ENCODE data around the gene NUP35. TPM values are rescaled to one million over a fixed set of nuclear protein-coding genes. Genes with fewer than 3 reads are reported as not detected.

NUP35 gene
- total and polyA plus RNA-seq, 2 experiments from 2014 or later: 12.1 to 19.7 TPM

GRCh38 chr2:183123959-183124221 is 353 bp upstream of the NUP35 start:
- Histone ChIP-seq H3K4me1 (ENCODE audit: low read depth) (peaks cover 3% of the 10 kb centered on the region), H3K9me3 (ENCODE audit: low read depth) (no peaks in the 10 kb centered on the region), H3K27ac (peak overlapping the region; percentile 91), H3K27me3 (no peaks in the 10 kb centered on the region), H3K36me3 (no peaks in the 10 kb centered on the region), H3K4me3 (peak overlapping the region; percentile 63)
- DNase-seq (ENCODE audit: low read depth in 1 of 2, low spot score in 1 of 2): no peak
- TF ChIP-seq CTCF (IDR thresholded peaks at IDR 0.05; ENCODE audit: low read depth, low read length): no peak

- no peak for TF ChIP-seq CTCF (IDR thresholded peaks at IDR 0.05; ENCODE audit: low read depth, low read length)
- no peak for DNase-seq (ENCODE audit: low read depth in 1 of 2, low spot score in 1 of 2)
- H3K27me3 ChIP-seq: no peaks in the 10 kb centered on the region
- peak overlapping the region; percentile 91 for H3K27ac ChIP-seq
- no peaks in the 10 kb centered on the region for H3K36me3 ChIP-seq
- H3K4me3 ChIP-seq: peak overlapping the region; percentile 63
- no peaks in the 10 kb centered on the region for H3K9me3 ChIP-seq (ENCODE audit: low read depth)
- H3K4me1 ChIP-seq (ENCODE audit: low read depth): peaks cover 3% of the 10 kb centered on the region
Measured at GRCh38 chr2:183124957-183125255, 663 bp downstream of the NUP35 start.

- no peak for TF ChIP-seq CTCF (IDR thresholded peaks at IDR 0.05; ENCODE audit: low read depth, low read length)
- peak overlapping the region; percentile 63 for H3K4me3 ChIP-seq
- no peak overlapping the region for H3K27ac ChIP-seq
Measured at GRCh38 chr2:183125659-183126341, 1.6 kb downstream of the NUP35 start.

GRCh38 chr2:183126635-183127034 is 2.4 kb downstream of the NUP35 start:
- Histone ChIP-seq H3K9me3 (ENCODE audit: low read depth) (no peaks in the 10 kb centered on the region), H3K27me3 (no peaks in the 10 kb centered on the region), H3K36me3 (peaks cover 4% of the 10 kb centered on the region), H3K4me3 (no peak overlapping the region), H3K4me1 (ENCODE audit: low read depth) (peaks cover 3% of the 10 kb centered on the region), H3K27ac (no peak overlapping the region)
- no peak for DNase-seq (ENCODE audit: low read depth in 1 of 2, low spot score in 1 of 2)
- no peak for TF ChIP-seq CTCF (IDR thresholded peaks at IDR 0.05; ENCODE audit: low read depth, low read length)

More at GRCh38 chr2:183125659-183126341, 1.6 kb downstream of the NUP35 start:
- H3K36me3 ChIP-seq: peaks cover 4% of the 10 kb centered on the region
- H3K27me3 ChIP-seq: no peaks in the 10 kb centered on the region
- peaks cover 3% of the 10 kb centered on the region for H3K4me1 ChIP-seq (ENCODE audit: low read depth)
- no peaks in the 10 kb centered on the region for H3K9me3 ChIP-seq (ENCODE audit: low read depth)
- DNase-seq (ENCODE audit: low read depth in 1 of 2, low spot score in 1 of 2): no peak

- no peak overlapping the region for H3K4me3 ChIP-seq
- no peak for TF ChIP-seq CTCF (IDR thresholded peaks at IDR 0.05; ENCODE audit: low read depth, low read length)
- H3K27me3 ChIP-seq: no peaks in the 10 kb centered on the region
- peaks cover 11% of the 10 kb centered on the region for H3K36me3 ChIP-seq
- no peak for DNase-seq (ENCODE audit: low read depth in 1 of 2, low spot score in 1 of 2)
- H3K9me3 ChIP-seq (ENCODE audit: low read depth): no peaks in the 10 kb centered on the region
- no peak overlapping the region for H3K27ac ChIP-seq
- no peaks in the 10 kb centered on the region for H3K4me1 ChIP-seq (ENCODE audit: low read depth)
Measured at GRCh38 chr2:183134016-183134415, 9.8 kb downstream of the NUP35 start.

- no peak for TF ChIP-seq CTCF (IDR thresholded peaks at IDR 0.05; ENCODE audit: low read depth, low read length)
- H3K27ac ChIP-seq: no peak overlapping the region
- H3K36me3 ChIP-seq: no peaks in the 10 kb centered on the region
- no peaks in the 10 kb centered on the region for H3K27me3 ChIP-seq
- H3K4me3 ChIP-seq: no peak overlapping the region
- DNase-seq (ENCODE audit: low read depth in 1 of 2, low spot score in 1 of 2): no peak
- H3K9me3 ChIP-seq (ENCODE audit: low read depth): no peaks in the 10 kb centered on the region
- H3K4me1 ChIP-seq (ENCODE audit: low read depth): no peaks in the 10 kb centered on the region
Measured at GRCh38 chr2:183148955-183149354, 24.7 kb downstream of the NUP35 start.
